ENCODE results near the gene ACAP1.
"Not testable (repeated sequence)": the region's sequence is repeated elsewhere in the genome, so short reads cannot be mapped to it uniquely, and the experiment has no call there.

The ACAP1 gene

DNA sequence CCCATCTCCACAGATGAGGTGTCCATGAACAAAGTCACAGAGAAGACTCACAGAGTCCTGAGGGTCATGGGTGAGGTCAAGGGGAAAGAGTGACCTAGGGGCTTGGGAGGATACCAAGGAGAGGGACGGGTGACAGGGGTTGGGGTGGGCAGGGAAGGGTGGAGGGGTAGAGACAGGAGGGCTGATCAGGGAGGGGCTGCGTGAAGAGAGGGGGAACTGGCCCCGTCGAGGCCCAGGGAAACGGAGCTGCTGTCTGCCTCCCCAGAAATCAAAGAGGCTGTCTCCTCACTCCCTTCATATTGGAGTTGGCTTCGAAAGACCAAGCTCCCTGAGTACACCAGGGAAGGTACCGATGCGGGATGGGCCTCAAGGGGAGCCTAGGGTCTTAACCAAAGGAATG, 19.2 kb downstream of the ACAP1 start:
- DNase-seq: no peak

DNA sequence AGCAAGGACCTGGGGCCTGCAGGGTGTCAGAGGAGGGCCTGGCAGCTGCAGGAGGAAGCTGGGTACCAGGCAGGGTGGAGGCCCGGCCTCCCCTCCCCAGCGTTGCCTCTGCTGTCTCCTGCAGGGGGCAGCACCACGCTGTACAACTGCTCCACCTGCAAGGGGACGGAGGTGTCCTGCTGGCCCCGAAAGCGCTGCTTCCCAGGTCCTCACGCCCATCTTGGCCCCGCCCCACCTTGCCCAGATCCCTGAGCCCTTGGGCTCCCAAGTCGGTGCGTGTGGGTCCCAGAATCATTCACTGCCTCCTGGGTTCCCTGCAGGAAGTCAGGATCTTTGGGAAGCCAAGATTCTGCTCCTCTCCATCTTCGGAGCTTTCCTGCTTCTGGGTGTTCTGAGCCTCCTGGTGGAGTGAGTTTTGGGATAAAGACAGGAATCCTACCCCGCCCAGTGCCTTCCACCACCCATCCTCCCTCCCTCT, 19.8 kb downstream of the ACAP1 start:
- DNase-seq: peak in 1 of 2 experiments; percentile 57

DNA sequence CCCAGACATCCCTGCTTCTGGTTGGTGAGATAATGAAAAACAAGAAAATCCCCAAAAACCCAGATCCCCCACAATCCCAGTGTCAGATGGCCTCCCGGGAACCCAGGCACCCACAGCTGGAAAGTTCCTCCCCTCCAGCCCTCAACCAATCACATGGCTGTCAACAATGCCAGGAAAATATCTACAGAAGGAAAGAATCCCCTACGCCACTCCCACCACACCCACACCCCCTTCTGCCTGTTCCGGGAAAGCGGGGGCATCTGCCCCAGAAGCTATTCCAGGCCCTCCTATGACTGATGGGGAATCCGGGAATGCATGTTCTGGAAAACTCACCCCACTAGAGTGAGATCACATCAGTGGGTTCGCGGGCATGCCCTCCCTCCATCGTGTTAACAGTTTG, 20.4 kb downstream of the ACAP1 start:
- DNase-seq: no peak

DNA sequence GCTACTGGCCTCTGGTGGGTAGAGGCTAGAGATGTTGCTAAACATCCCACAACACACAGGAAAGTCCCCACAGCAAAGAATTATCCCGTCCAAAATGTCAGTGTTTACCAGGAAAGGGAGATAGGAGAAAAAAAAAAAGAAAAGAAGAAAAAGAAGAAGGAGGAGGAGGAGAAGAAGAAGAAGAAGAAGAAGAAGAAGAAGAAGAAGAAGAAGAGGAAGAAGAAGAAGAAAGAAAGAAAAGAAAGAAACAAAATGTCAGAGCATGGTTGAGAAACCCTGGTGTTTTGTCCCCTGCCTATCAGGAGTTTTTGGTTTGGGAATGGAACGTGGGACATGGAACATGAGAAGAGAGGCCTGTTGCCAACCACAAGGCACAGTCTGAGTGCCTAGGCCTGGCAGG, 21.1 kb downstream of the ACAP1 start:
- no peak for DNase-seq

DNA sequence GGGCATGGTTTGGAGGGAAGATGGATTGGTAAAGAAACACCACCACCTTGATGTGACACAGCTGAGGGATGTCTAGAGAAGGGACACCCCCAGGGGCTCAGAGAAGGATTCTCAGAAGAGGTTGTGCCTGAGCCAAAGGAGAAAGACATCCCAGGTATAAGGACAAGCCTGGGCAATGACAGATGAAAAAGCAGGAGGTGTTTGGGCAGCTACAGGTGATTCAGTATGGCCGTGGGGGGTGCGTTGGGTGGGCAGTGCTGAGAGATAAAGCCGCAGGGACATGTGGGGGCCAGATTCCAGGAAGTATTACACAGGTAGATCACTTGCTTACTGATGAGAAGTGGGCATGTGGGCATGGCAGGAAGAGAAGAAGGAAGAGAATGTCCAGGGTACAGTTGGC, 25.6 kb downstream of the ACAP1 start:
- no peak for DNase-seq

DNA sequence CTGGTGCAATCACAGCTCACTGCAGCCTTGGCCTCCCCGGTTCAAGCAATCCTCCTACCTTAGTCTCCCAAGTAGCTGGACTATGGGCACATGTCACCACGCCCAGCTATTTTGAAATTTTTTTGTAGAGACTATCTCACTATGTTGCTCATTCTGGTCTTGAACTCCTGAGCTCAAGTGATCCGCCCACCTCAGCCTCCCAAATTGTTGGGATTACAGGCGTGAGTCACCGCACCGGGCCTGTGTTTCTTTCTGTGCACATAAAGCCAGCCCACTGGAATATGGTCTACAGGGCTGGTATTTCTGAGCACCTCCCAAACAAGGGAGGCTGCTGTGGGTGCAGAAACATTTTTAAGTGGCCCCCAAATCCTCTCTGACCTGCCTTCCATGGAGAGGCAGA, 27.0 kb downstream of the ACAP1 start:
- no peak for DNase-seq

DNA sequence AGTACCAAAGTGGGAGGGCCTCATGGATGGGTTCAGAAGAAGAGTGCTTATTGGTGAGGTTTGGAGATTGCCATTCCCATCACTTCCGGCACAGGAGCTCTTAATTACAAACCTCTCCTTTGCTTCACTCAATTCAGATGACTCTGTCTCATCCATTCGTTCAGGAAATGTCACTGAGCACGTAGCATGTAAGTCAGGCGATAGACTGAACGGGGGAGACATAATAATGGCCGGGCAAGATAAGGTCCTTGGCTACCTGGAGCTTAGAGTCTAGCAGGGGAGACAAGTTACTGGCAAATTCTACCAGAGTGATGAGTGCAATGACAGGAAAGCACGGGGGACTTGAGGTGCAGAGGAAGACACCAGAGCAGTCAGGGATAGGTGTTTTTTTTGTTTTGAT, 29.6 kb downstream of the ACAP1 start:
- DNase-seq: not testable (repeated sequence)

DNA sequence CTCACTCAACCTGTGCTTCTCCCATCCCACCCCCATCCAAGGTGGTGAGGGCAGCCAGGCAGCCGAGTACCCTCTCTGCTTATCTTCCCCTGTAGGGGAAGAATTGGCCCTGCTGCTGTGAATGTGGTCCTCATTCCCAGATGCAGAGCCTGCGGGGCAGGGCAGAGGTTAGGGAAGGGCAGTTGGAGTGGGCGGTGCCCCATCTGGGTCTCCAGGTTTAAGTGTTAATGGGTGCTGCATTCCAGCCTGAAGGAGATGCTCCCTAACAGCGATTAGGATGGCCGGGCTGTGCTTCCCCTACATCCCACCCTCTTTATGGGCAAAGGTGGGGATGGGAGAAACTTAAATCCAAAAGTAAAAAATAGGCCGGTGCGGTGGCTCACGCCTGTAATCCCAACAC, 30.8 kb downstream of the ACAP1 start:
- DNase-seq: no peak

DNA sequence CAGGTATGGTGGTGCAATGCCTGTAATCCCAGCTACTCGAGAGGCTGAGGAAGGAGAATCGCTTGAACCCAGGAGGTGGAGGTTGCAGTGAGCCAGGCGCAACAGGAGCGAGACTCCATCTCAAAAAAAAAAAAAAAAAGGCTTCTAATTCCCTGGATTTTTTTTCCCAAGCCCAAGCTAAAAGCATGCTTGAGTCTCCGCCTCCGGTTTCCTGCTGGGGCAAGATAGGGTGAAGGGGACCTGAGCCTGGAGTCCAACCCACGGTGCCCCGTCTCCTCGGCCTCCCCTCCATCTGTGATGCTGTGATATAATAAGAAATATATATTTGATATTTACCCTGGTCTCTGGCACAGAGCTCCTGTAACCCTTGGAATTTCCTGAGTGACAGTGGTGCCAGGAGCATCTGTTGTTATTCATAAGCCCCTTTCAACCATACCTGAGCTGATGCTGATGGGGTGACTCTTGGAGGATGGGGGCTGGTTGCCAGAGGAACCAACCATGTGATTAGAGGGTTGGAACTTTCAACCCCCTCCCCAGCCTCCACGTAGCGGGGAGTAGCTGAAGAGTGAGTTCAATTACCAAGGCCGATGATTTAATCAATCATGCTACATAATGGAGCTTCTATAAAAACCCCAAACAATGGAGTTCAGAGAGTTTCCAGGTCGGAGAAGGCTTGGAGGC, 31.7 kb downstream of the ACAP1 start:
- DNase-seq: no peak

DNA sequence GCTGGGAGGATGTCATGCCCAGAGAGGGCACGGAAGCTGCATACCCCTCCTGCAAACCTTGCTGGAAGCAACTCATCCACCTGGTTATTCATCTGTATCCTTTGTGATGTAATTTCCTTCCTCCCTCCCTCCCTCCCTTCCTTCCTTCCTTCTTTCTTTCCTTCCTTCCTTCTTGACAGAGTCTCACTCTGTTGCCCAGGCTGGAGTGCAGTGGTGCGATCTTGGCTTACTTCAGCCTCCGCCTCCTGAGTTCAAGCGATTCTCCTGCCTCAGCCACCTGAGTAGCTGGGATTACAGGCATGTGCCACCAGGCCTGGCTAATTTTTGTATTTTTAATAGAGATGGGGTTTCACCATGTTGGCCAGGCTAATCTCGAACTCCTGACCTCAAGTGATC, 32.3 kb downstream of the ACAP1 start:
- not testable (repeated sequence) for DNase-seq

DNA sequence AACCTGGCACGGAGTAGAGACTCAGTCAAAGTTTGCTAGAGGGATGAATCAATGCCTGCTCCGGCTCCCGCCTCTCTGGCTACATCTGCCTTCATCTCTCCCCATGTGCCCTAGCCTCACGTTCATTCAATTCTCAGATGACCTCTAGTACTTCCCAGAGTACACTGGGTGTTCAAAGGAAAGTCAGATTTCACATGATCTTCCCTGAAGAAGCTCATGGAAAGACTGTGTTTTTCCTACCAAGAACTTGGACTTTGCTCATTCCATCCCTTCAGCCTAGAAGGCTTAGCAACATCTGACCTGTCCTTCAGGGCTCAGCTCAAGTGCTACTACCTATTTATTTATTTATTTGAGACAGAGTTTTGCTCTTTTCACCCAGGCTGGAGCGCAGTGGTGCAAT, 33.5 kb downstream of the ACAP1 start:
- DNase-seq: no peak

DNA sequence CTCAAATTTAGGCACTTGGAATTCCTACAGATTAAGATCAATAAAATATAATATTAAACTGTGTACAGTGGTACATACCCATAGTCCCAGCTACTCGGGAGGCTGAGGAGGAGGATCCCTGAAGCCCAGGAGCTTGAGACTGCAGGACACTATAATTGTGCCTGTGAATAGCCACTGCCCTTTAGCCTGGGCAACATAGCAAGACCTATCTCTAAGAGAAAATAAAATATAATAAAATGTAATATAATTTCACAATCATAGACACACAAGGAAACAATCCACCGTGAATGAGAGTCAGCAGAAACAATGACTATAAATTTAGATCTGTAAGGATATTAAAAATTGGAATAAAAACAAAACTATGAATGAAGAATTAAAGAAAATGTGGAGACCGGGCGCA, 34.5 kb downstream of the ACAP1 start:
- no peak for DNase-seq

DNA sequence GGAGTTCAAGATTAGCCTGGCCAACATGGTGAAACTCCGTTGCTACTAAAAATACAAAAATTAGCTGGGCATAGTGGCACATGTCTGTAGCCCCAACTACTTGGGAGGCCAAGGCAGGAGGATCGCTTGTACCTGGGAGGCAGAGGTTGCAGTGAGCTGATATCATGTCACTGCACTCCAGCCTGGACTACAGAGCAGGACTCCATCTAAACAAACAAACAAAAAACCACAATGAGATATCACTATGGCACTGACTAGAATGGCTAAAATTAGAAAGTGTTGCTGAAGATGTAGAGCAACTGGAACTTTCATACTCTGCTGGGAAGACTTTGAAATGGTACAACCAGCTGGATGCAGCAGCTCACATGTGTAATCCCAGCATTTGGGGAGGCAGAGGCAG, 38.0 kb downstream of the ACAP1 start:
- DNase-seq: no peak

DNA sequence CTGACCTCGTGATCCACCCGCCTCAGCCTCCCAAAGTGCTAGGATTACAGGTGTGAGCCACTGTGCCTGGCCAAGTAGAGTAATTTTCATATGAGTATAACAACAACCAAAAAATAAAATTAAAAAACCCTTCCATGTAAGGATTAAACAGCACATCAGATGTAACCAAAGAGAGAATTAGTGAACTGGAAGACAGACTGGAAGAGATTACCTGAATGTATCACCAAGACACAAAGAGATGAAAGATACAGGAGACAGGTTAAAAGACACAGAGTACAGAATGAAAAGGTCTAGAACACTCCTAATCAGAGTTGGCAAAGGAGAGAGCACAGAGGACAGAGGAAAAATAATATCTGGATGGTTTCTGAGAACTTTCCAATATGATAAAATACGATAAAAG, 42.8 kb downstream of the ACAP1 start:
- no peak for DNase-seq

DNA sequence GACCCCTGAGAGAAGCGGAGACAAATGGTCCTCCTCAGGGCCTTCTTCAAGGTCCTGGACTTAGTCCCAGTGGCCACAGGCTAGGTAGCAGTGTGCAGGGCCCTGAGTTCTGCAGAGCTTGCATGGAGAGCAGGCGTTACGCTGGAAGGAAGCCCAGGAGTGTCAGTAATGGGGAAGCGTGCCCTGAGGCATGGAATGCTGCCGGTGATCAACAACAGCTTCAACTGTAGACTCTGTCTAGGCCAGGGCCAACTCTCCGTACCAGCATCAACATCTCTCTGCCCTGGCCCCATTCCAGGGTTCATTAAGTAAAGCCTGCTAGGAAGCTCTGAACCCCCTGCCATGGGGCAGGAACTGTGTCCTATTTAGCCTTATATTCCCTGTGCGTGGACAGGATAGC, 44.0 kb downstream of the ACAP1 start:
- DNase-seq: no peak

DNA sequence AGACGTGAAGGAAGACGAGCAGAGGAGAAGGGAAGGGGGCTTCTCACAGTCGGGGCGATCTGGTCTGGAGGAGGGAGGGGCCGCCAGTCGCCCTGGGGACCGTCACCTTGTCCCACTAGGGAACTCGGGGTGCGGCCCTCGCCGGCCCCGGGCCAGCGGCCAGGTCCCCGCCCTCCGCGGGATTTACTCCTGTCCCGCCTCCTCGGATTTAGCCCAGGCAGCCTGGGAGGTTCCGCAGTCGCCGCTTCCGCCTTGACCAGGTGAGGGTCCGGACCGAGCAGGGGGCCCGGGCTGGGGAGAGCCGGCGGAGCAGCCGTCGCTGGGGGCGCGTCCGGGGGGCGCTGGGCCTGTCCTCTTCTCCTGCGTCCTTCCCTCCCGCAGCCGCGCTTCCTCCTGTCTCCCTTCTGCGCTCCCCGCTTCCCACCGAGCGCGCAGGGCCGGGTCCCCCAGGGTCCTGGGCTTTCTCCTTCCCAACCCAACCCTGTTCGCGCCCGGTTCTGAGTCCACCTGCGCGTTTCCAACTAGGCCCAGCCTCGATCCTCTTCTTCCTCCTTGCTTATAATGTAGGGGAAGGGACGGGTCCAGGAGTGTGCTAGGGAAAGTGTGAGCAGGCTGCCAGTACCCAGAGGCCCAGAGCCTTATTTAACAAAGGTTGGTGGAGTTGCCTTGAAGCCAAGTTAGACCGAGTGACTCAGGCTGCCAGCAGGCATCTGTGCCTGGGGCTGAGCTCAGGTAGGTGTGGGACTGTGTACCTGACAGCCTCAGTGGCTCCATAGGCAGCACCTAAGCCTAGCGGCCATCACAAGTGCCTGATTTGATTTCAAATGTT, 44.7 kb downstream of the ACAP1 start, which contains the start of gene TNK1:
TSS of gene TNK1 (plus strand) at position 235 of the 829 bp plus-strand sequence. CDS start 1,838 bp downstream, outside the sequence.
- DNase-seq: no peak

DNA sequence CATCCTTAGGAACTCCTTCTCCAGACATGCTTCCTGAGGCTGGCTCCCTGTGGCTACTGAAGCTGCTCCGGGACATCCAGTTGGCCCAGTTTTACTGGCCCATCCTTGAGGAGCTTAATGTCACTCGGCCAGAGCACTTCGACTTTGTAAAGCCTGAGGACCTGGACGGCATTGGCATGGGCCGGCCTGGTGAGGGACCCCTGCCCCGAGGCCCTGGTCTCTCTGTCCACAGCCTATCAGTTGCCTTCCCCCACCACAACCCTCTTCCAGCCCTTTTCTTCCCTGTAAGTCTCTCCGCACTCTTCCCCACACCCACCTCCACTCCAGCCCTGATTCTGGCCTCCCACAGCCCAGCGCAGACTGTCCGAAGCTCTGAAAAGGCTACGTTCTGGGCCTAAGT, 46.6 kb downstream of the ACAP1 start:
- no peak for DNase-seq

DNA sequence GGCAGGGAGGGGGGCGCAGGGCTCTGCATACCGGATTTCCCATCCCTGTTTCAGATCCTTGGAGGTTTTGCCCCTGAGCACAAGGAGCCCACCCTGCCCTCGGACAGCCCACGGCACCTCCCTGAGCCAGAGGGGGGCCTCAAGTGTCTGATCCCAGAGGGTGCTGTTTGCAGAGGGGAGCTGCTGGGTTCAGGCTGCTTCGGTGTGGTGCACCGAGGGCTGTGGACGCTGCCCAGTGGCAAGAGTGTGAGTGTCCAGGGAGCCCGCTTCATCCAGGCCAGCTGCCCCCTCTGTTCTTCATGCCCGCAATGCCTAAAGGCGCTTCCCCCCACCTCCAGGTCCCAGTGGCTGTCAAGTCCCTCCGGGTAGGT, 47.0 kb downstream of the ACAP1 start:
- DNase-seq: no peak

DNA sequence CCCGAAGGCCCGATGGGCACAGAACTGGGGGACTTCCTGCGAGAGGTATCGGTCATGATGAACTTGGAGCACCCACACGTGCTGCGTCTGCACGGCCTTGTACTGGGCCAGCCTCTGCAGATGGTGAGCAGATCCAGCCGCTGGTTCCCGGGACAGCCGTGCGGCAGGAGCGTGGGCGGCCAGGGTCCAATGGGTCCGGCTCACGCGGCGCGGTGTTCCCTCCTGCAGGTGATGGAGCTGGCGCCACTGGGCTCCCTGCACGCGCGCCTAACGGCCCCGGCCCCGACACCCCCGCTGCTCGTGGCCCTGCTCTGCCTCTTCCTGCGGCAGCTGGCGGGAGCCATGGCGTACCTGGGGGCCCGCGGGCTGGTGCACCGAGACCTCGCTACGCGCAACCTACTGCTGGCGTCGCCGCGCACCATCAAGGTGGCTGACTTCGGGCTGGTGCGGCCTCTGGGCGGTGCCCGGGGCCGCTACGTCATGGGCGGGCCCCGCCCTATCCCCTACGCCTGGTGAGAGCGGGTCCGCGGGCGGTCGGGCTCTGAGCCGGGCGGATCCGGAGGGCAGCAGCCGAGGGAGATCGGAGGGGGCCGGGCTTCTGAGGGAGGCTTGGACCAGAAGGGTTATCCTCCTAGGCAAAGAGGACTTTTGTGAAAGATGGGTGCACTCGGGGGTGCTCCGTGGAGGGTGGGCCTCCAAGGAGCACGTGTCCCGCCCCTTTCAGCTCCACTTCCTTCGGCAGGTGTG, 47.6 kb downstream of the ACAP1 start:
- no peak for DNase-seq

DNA sequence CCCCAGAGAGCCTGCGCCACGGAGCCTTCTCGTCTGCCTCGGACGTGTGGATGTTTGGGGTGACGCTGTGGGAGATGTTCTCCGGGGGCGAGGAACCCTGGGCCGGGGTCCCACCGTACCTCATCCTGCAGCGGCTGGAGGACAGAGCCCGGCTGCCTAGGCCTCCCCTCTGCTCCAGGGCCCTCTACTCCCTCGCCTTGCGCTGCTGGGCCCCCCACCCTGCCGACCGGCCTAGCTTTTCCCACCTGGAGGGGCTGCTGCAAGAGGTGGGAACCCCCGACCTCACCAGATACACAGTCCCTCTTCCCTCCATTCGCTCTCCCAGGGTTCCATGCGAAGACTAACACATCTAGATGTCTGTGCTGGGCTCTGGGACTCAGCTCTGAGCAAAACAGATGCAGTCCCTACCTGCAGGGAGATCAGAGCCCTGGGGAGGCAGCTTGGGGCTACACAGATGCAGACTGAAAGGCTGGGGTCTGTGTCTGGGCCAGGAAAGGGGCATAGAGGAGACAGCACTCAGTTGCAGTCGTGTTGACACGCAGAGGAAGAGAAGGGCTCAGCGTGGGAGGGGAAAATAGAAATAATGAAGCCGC, 48.3 kb downstream of the ACAP1 start:
- no peak for DNase-seq

DNA sequence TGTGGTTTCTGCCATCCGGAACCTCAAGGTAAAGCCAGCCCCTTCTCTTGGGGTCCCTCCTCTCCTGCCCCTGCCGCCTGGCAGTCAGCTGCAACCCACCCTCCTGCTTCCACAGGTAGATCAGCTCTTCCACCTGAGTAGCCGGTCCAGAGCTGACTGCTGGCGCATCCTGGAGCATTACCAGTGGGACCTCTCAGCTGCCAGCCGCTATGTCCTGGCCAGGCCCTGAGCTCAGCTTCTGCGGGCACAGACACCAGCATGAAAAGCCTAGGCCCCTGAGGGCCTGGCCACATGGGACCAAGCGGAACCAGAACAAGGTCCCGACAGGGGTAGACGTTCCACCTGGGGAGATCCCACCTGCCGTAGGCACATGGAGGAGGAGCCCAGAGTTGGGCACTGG, 52.5 kb downstream of the ACAP1 start:
- DNase-seq: no peak

DNA sequence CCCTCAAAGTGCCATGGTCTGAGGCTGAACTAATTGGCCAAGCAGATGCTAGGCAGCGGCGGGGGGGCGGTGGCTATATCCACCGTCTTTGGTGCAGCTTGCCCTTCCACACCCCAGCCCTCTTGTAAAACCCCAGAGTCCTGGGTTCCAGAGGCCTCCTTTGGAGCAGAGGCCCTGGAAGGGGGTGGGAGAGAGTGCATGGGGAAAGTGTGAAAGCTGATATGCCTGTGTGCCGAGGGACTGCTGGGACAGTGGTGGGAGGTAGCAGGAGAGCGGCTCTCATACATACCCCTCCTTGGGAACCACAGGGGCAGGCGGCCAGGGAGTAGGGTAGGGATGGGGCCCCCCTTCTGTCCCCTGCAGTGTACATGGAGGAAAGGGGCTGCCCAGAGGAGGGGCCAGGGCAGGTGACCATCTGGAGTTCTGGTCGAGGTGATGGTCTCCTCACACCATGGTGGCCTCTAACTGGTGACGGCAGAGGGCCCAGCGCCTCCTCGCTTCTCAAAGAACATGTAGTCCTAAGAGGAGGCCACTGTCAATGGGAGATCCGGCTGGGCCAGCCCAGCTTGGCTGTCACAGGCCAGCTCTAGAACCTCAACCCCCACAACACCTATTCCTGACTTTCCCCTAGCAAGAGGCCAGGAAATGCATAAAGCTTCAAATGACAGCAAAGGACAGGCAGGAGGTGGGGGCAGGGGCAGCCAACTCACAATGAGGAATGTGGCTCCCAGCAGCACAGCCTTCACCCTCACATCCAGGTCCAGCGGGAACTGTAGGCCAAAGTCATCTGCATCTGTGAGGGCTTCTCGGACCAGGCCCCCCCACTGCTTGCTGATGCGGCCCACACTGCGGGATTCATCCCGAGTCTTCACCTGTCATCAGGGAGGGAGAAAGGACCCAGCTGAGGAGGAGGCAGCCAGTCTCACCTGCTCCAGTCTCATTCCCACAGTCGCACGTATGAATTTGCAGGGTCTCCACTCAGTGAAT, 53.9 kb downstream of the ACAP1 start:
- no peak for DNase-seq

All from SW 1271 (cell line).